Activated CD4-positive, alpha-beta T cell treated with anti-CD3 and anti-CD28 coated beads for 36 hours (primary cell): Measurements from ENCODE around the gene TADA2B. TPM values are rescaled to one million over a fixed set of nuclear protein-coding genes. Genes with fewer than 3 reads are reported as not detected.
A peak's percentile ranks its signal among the peaks of the same experiment; 100 is the strongest.

ENCODE experiments used
- ATAC-seq: fragments of 200-7000 bp; cut with Tn5 transposase; one replicate; pipeline ENCODE4 v1.10.0; 2021; ENCODE audit warnings: mild to moderate bottlenecking, moderate library complexity
- CTCF ChIA-PET: fragments of 350-600 bp; sonication (Branson Sonifier 250); formaldehyde crosslinking; loops from one replicate; lab custom pipeline; 2021; ENCODE audit warnings: antibody characterized with exemption; lab: Charles Lee
- POLR2A ChIA-PET: fragments of 350-600 bp; sonication (Branson Sonifier 250); formaldehyde crosslinking; loops from one replicate; lab custom pipeline; 2021; ENCODE audit warnings: antibody characterized with exemption, inconsistent platforms; lab: Charles Lee
- DNase-seq: peaks from one replicate; pipeline ENCODE4 v3.0.0-alpha.2; 2020
- H3K27ac Mint-ChIP-seq: one replicate; pipeline ENCODE4 v1.8.0; 2021; ENCODE audit warnings: mixed read lengths
- H3K27me3 Mint-ChIP-seq: one replicate; pipeline ENCODE4 v1.8.0; 2021; ENCODE audit warnings: mixed read lengths
- H3K36me3 Mint-ChIP-seq: one replicate; pipeline ENCODE4 v1.8.0; 2021; ENCODE audit warnings: low read depth, mixed read lengths
- H3K4me1 Mint-ChIP-seq: one replicate; pipeline ENCODE4 v1.8.0; 2021; ENCODE audit warnings: mixed read lengths
- H3K4me3 Mint-ChIP-seq: one replicate; pipeline ENCODE4 v1.8.0; 2021; ENCODE audit warnings: mild to moderate bottlenecking, moderate library complexity, mixed read lengths
- H3K9me3 Mint-ChIP-seq: one replicate; pipeline ENCODE4 v1.8.0; 2021; ENCODE audit warnings: low read depth, mixed read lengths
- intact Hi-C, 2 experiments: fragments of 100-400 bp; cut with DNase I in 1 of 2; cut with micrococcal nuclease in 1 of 2; formaldehyde crosslinking; loops; one replicate each; pipeline versions ENCODE4 v1.14.2 to v1.15.1; 2022 to 2024; cut with DNase I, micrococcal nuclease
- total RNA-seq, 2 experiments: library from RNA; stranded (reverse); gene quantifications; one replicate each; pipeline ENCODE4 v1.2.3, GENCODE V29; 2021

Gene TADA2B
- total RNA-seq, 2 experiments from 2014 or later, result 9.0 to 10.6 TPM

DNA sequence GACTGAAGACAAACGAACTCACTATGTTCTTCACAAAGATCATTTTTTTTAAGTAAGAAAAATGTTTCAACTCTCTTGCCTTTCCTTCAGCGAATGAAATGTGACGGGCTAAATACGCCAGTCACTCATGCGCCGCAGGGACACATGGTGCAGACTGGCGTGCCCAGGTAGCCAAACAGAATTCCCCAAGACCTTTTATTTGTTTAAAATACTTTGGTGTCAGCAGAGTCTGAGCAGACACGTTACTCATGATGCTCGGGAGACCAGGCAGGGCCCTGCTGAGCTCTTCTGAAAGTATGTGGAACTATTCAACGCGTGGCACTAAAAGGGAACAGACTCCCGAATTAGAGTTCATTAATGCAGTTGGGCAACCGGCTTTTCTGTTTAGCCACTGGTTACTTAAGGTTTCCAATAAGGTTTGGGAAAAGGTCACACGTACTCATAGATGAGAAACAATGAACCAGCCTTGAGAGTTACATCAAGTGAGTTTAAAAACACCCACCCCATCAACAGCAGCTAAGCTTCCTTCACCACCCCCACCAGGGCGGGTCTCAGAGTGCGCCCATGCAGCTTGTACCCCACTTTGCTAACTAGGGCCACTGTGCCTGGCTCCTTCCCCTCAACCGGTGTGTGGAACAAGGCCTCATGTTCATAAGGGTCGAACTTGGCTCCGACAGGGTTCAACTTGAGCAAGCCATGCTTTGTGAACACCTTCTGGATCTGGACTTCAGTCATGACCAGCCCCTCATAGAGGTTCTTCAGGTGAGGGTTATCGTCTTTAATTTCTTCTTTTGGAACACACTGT lies 17.4 kb downstream of the TADA2B start:
- intact Hi-C loops, result no loop called here

DNA sequence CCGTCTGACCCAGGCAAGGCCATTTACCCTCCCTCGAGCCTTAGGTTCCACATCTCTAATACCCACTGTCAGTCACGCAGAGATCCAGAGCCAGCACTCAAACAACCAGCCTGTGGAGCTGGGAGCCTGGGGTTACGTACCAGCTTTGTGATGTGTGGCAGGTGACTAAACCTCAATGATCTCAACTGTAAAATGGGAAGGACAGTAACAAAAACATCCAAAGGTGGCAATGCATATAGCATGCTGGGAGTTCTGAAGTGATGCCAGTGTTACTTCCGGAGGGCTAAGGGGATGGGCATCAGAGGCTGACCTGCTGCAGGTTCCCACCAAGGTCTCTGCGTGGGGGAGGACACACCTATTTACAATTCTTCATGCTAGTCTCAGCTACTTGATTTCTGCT lies 18.6 kb downstream of the TADA2B start:
- intact Hi-C loops, result no loop called here
- ATAC-seq, result no peak
- POLR2A ChIA-PET, result interaction anchor here (0.6 to 0.8 kb wide), 2 partner anchors 9 to 42 kb away, joined by 3 to 4 read pairs; no protein-coding TSS in a partner anchor

More for the DNA sequence above, 17.4 kb downstream of the TADA2B start:
- H3K9me3 Mint-ChIP-seq, result no peaks in the 10 kb centered on the region
- ChIA-PET CTCF (interaction anchor here (0.8 to 2.1 kb wide), 2 partner anchors 16 to 17 kb away, joined by 3 to 6 read pairs; partner anchors contain the start of gene TADA2B), POLR2A (no interaction called here)
- no peak for ATAC-seq
- no peak for DNase-seq
- H3K36me3 Mint-ChIP-seq, result peaks cover 67% of the 10 kb centered on the region
- no peaks in the 10 kb centered on the region for H3K27me3 Mint-ChIP-seq
- peaks cover 28% of the 10 kb centered on the region for H3K4me1 Mint-ChIP-seq
- H3K4me3 Mint-ChIP-seq, result no peak overlapping the region
- H3K27ac Mint-ChIP-seq, result peak overlapping the region; percentile 47

DNA sequence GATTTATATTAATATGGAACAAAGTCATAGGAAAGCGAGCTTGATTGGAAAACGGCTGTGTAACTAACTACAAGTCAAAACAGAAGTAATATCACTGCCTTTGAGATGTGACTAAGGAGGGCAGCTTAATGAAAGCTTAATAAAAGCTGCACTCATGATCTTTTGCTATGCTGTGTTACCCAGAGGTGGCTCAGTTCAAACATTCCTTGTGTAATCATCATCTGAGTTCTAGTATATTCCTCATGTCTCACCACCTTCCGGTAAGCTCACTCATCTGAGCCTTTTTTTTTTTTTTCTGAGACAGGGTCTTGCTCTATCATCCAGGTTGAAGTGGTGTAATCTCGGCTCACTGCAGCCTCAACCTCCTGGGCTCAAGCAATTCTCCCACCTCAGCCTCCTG lies 19.6 kb downstream of the TADA2B start:
- ATAC-seq (no peak), DNase-seq (no peak)
- ChIA-PET POLR2A (interaction anchor here (0.6 to 1.2 kb wide), 3 partner anchors 10 to 163 kb away, joined by 3 to 5 read pairs (median 4); no protein-coding TSS in a partner anchor), CTCF (interaction anchor here (1.5 to 2.1 kb wide), 2 partner anchors 8 to 20 kb away, joined by 4 to 6 read pairs; partner anchors contain the start of gene TADA2B)
- H3K27me3 Mint-ChIP-seq, result no peaks in the 10 kb centered on the region
- peaks cover 73% of the 10 kb centered on the region for H3K36me3 Mint-ChIP-seq
- peaks cover 39% of the 10 kb centered on the region for H3K4me1 Mint-ChIP-seq
- H3K4me3 Mint-ChIP-seq, result no peak overlapping the region
- H3K9me3 Mint-ChIP-seq, result no peaks in the 10 kb centered on the region
- intact Hi-C loops, result no loop called here
- H3K27ac Mint-ChIP-seq, result no peak overlapping the region

More for the DNA sequence above, 18.6 kb downstream of the TADA2B start:
- no peaks in the 10 kb centered on the region for H3K9me3 Mint-ChIP-seq
- no peaks in the 10 kb centered on the region for H3K27me3 Mint-ChIP-seq
- CTCF ChIA-PET, result interaction anchor here (0.6 to 2.1 kb wide), 4 partner anchors 9 to 388 kb away, joined by 3 to 6 read pairs (median 5); partner anchors contain the start of gene TADA2B
- H3K4me3 Mint-ChIP-seq, result no peak overlapping the region
- peaks cover 70% of the 10 kb centered on the region for H3K36me3 Mint-ChIP-seq
- H3K4me1 Mint-ChIP-seq, result peaks cover 39% of the 10 kb centered on the region
- DNase-seq, result no peak
- no peak overlapping the region for H3K27ac Mint-ChIP-seq

DNA sequence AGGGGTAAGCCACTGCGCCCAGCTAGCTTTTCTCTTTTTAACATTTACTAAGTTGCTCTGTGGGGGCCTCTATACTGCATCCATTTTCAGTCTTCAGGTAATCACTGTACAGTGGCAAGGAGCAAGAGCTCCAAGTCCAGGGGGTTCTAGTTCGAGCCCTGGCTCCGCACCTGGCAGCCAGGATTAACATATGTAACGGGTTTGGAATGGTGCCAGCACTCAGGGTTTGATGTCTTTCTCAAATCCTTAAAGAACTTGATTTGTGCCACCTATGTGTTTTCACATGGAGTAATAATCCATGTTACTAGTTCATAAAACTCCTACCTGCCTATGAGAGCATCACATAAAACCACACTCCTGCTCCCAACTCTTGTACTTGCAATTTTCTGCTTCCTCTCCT lies 20.2 kb downstream of the TADA2B start:
- intact Hi-C loops, result no loop called here
- H3K27me3 Mint-ChIP-seq, result no peaks in the 10 kb centered on the region
- ChIA-PET POLR2A (interaction anchor here (1.2 kb wide), 1 partner anchor 11 kb away, joined by 4 read pairs; no protein-coding TSS in a partner anchor), CTCF (no interaction called here)
- peak; percentile 4 for DNase-seq
- peak overlapping the region; percentile 32 for H3K27ac Mint-ChIP-seq
- peaks cover 70% of the 10 kb centered on the region for H3K36me3 Mint-ChIP-seq
- no peaks in the 10 kb centered on the region for H3K9me3 Mint-ChIP-seq
- H3K4me1 Mint-ChIP-seq, result peaks cover 38% of the 10 kb centered on the region
- ATAC-seq, result no peak
- H3K4me3 Mint-ChIP-seq, result no peak overlapping the region

DNA sequence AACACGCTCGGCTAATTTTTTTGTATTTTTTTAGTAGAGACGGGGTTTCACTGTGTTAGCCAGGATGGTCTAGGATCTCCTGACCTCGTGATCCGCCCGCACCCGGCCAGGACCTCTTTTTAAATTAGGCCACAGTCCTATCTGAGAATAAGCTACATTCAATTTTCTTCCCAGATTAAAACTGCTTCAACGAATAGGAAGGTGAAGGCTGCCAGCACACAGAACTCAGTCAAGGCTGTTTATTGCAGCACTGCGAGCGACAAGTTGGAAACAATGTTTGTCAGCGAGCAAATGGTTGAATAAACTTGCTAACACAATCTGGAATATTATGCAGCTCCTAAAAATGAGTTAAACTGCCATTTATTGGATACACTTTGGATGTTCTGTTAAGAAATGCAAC lies 22.8 kb downstream of the TADA2B start:
- ChIA-PET POLR2A (interaction anchor here (0.6 to 1.4 kb wide), 3 partner anchors 8 to 160 kb away, joined by 4 to 9 read pairs (median 5); no protein-coding TSS in a partner anchor), CTCF (interaction anchor here (0.9 to 10.3 kb wide), 4 partner anchors 22 to 79 kb away, joined by 3 to 126 read pairs (median 4); partner anchors contain the start of gene TADA2B)
- no peak for ATAC-seq
- peak overlapping the region; percentile 94 for H3K4me3 Mint-ChIP-seq
- H3K27me3 Mint-ChIP-seq, result no peaks in the 10 kb centered on the region
- intact Hi-C loops, result loop anchor here in 1 of 2 experiments (5.0 kb wide), 1 partner anchor 1376 kb away; the partner anchor contains the start of genes ACOX3 and TRMT44
- peaks cover 43% of the 10 kb centered on the region for H3K4me1 Mint-ChIP-seq
- peak; percentile 3 for DNase-seq
- H3K36me3 Mint-ChIP-seq, result peaks cover 55% of the 10 kb centered on the region
- H3K9me3 Mint-ChIP-seq, result no peaks in the 10 kb centered on the region
- H3K27ac Mint-ChIP-seq, result peak overlapping the region; percentile 92

- intact Hi-C loops, result loop anchor here in 1 of 2 experiments (5.0 kb wide), 1 partner anchor 1376 kb away; the partner anchor contains the start of genes ACOX3 and TRMT44
- POLR2A ChIA-PET, result interaction anchor here (0.6 to 1.7 kb wide), 2 partner anchors 9 to 12 kb away, joined by 5 to 6 read pairs; no protein-coding TSS in a partner anchor
- no peak for DNase-seq
Measured at GRCh38 chr4:7066493-7066892, 23.3 kb downstream of the TADA2B start.

DNA sequence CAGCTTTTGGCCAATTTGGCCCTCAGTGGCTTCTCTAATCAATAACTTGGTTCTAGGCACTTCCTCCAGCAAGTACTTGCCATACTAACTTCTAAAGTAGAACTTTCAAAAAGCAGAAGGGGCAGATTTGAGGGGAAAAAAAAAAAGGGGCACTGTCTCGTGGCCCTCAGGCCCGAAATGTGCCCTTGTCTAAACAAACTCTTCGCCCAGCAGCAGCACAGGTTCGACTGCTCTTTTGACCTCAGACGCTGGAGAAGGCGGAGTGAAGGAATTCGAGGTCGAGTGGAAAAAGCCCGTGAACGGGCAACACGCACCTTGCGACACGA lies 23.9 kb downstream of the TADA2B start:
- POLR2A ChIA-PET, result interaction anchor here (0.6 to 1.7 kb wide), 6 partner anchors 8 to 297 kb away, joined by 3 to 16 read pairs (median 6); no protein-coding TSS in a partner anchor
- H3K4me1 Mint-ChIP-seq, result peaks cover 43% of the 10 kb centered on the region
- H3K27me3 Mint-ChIP-seq, result peaks cover 2% of the 10 kb centered on the region
- H3K27ac Mint-ChIP-seq, result peak overlapping the region; percentile 92
- DNase-seq (no peak), ATAC-seq (no peak)
- intact Hi-C loops, result loop anchor here in 1 of 2 experiments (5.0 kb wide), 1 partner anchor 1375 kb away; the partner anchor contains the start of genes ACOX3 and TRMT44
- peaks cover 44% of the 10 kb centered on the region for H3K36me3 Mint-ChIP-seq
- H3K9me3 Mint-ChIP-seq, result no peaks in the 10 kb centered on the region
- peak overlapping the region; percentile 94 for H3K4me3 Mint-ChIP-seq
- CTCF ChIA-PET, result interaction anchor here (0.9 to 10.3 kb wide), 9 partner anchors 9 to 158 kb away, joined by 3 to 126 read pairs (median 6); partner anchors contain the start of genes TADA2B and TBC1D14

More at GRCh38 chr4:7066493-7066892, 23.3 kb downstream of the TADA2B start:
- peak overlapping the region; percentile 92 for H3K27ac Mint-ChIP-seq
- CTCF ChIA-PET, result interaction anchor here (0.9 to 10.3 kb wide), 7 partner anchors 10 to 83 kb away, joined by 3 to 126 read pairs (median 3); partner anchors contain the start of gene TADA2B
- peaks cover under 1% of the 10 kb centered on the region for H3K27me3 Mint-ChIP-seq
- peaks cover 50% of the 10 kb centered on the region for H3K36me3 Mint-ChIP-seq
- H3K4me1 Mint-ChIP-seq, result peaks cover 43% of the 10 kb centered on the region
- peak overlapping the region; percentile 94 for H3K4me3 Mint-ChIP-seq
- no peaks in the 10 kb centered on the region for H3K9me3 Mint-ChIP-seq
- ATAC-seq, result no peak

GRCh38 chr4:7067452-7068278 lies 24.5 kb downstream of the TADA2B start, which contains the start of gene GRPEL1:
TSS of gene GRPEL1 (minus strand) at chr4:7068064. CDS start at chr4:7068032, 32 bp downstream.
- peaks cover 39% of the 10 kb centered on the region for H3K36me3 Mint-ChIP-seq
- H3K4me1 Mint-ChIP-seq, result peaks cover 43% of the 10 kb centered on the region
- H3K27ac Mint-ChIP-seq, result peak within 1 kb of the TSS; percentile 94
- H3K9me3 Mint-ChIP-seq, result no peaks in the 10 kb centered on the region
- intact Hi-C loops, result loop anchor here (1.0 to 5.0 kb wide), 13 partner anchors 23 to 1375 kb away; partner anchors contain the start of genes MRFAP1 (in 2 of the 2), TBC1D14 (in 2 of the 2), ACOX3 (in 1 of the 2) and BLOC1S4 (in 1 of the 2)
- ChIA-PET CTCF (interaction anchor here (0.6 to 10.3 kb wide), 14 partner anchors 9 to 426 kb away, joined by 3 to 126 read pairs (median 4); partner anchors contain the start of genes TADA2B and TBC1D14), POLR2A (interaction anchor here (0.6 to 1.7 kb wide), 11 partner anchors 9 to 871 kb away, joined by 3 to 16 read pairs (median 7); partner anchors contain the start of genes TADA2B and TBC1D14)
- peaks cover 2% of the 10 kb centered on the region for H3K27me3 Mint-ChIP-seq
- peak; percentile 100 for DNase-seq
- ATAC-seq, result peak; percentile 94
- H3K4me3 Mint-ChIP-seq, result peak within 1 kb of the TSS; percentile 94

GRCh38 chr4:7068279-7068842 lies 25.2 kb downstream of the TADA2B start:
- Mint-ChIP-seq H3K27me3 (peaks cover 2% of the 10 kb centered on the region), H3K4me3 (peak overlapping the region; percentile 94), H3K36me3 (peaks cover 32% of the 10 kb centered on the region), H3K9me3 (no peaks in the 10 kb centered on the region), H3K4me1 (peaks cover 42% of the 10 kb centered on the region), H3K27ac (peak overlapping the region; percentile 94)
- ChIA-PET CTCF (interaction anchor here (0.6 to 10.3 kb wide), 11 partner anchors 12 to 427 kb away, joined by 3 to 126 read pairs (median 6); partner anchors contain the start of genes TADA2B and TBC1D14), POLR2A (interaction anchor here (0.7 to 1.7 kb wide), 7 partner anchors 9 to 395 kb away, joined by 3 to 12 read pairs (median 7); partner anchors contain the start of genes TADA2B and TBC1D14)
- ATAC-seq, result no peak
- DNase-seq, result no peak
- intact Hi-C loops, result loop anchor here (1.0 to 5.0 kb wide), 13 partner anchors 24 to 1374 kb away; partner anchors contain the start of genes MRFAP1 (in 2 of the 2), TBC1D14 (in 2 of the 2), ACOX3 (in 1 of the 2) and BLOC1S4 (in 1 of the 2)
